GM18498 (cell line): ENCODE results near the gene PPP6R1.

Experiments
- ATAC-seq: cut with Tn5 transposase; IDR thresholded peaks from one replicate; pipeline ENCODE4 v1.9.1; 2021; ENCODE audit warnings: mild to moderate bottlenecking, moderate library complexity; ENCODE audit not compliant: unreplicated experiment

PPP6R1 gene

DNA sequence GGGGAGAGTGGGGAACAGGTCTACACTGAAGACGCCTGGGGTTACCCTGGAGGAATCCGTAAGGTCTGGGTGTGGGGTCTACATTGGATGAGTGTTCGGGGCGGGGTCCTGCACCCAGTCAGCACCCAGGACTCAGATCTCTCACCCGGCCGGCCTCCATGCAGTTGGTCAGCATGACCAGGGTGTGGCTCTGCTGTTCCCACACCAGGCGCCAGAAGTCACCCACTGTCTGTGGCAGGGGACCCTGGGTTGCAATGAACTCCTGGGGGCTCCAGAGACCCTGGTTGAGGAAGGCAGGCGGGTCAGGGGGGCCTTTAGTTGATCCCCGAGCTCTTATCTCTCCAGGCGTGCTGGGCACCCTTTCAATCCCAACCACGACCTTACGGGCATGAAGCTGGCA is 72.7 kb downstream of the PPP6R1 start:
- no peak for ATAC-seq

DNA sequence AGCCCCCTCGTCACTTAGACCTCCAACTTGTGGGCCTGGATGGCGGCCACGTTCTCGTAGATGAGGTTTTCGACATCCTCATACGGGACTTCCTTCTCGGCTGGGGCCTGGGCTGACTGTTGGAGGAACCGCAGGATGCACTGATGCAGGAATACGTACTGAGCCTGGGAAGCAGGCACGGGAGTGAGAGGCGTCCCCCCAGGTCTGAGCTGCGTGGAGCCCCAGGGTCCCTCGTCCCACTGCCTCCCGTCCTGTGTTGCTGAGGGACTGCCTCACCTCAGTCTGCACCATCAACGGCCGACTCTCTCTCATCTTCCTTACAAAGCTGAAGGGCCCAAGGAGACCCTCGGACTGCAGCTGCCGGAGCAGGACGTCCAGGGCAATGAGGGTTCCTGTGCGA is 77.1 kb downstream of the PPP6R1 start:
- no peak for ATAC-seq
